Panc1 (cell line): Measurements from ENCODE around the gene PROX1. TPM values are rescaled to one million over a fixed set of nuclear protein-coding genes. Genes with fewer than 3 reads are reported as not detected.

Experiments
- ATAC-seq: fragments of 200-7000 bp; cut with Tn5 transposase; 2 replicates; pipeline ENCODE4 v1.9.1; 2020; ENCODE audit warnings: mild to moderate bottlenecking, moderate library complexity
- BruUV-seq: library from RNA; stranded (reverse); fragments of 400-500 nt; replicated peaks from 2 replicates; lab custom pipeline; 2021; lab: Mats Ljungman, UMichigan
- CTCF ChIA-PET: fragments of 300-600 bp; sonication (Branson Sonifier 250); formaldehyde crosslinking; loops from one replicate; lab custom pipeline; 2022; ENCODE audit warnings: antibody characterized with exemption; lab: Charles Lee
- POLR2A ChIA-PET: fragments of 300-600 bp; sonication (Branson Sonifier 250); formaldehyde crosslinking; loops from one replicate; lab custom pipeline; 2022; ENCODE audit warnings: antibody characterized with exemption; lab: Charles Lee
- DNase-seq: peaks from one replicate; pipeline ENCODE4 v3.0.0-alpha.2; 2010; ENCODE audit warnings: low read depth, low spot score
- H3K27ac ChIP-seq: 2 replicates; pipeline ENCODE4 v1.5.1; 2011; ENCODE audit warnings: mild to moderate bottlenecking, low read length, inconsistent platforms
- H3K27me3 ChIP-seq: fragments of 200-500 bp; sonication (Bioruptor generic); 2 replicates; pipeline ENCODE4 v1.6.0; 2014; ENCODE audit warnings: low read length, inconsistent platforms; ENCODE audit not compliant: control insufficient read depth, insufficient read depth
- H3K36me3 ChIP-seq: fragments of 200-500 bp; sonication (Bioruptor generic); 2 replicates; pipeline ENCODE4 v1.5.1; 2014; ENCODE audit warnings: inconsistent platforms, mild to moderate bottlenecking, low read length, moderate library complexity; ENCODE audit not compliant: control insufficient read depth, insufficient read depth
- H3K4me1 ChIP-seq: 2 replicates; pipeline ENCODE4 v1.5.1; 2011; ENCODE audit warnings: inconsistent platforms, mild to moderate bottlenecking, low read length, moderate library complexity; ENCODE audit not compliant: control insufficient read depth, insufficient read depth
- H3K4me3 ChIP-seq, 2 experiments: 2 replicates each; pipeline ENCODE4 v1.5.1; 2011 to 2012; ENCODE audit warnings: low read depth in 2 of 2, low read length in 2 of 2, mild to moderate bottlenecking in 2 of 2, inconsistent platforms in 1 of 2, moderate library complexity in 1 of 2
- H3K9me3 ChIP-seq: fragments of 200-500 bp; sonication (Bioruptor generic); 2 replicates; pipeline ENCODE4 v1.5.1; 2014; ENCODE audit warnings: low read depth, mild to moderate bottlenecking, inconsistent platforms, low read length, moderate library complexity; ENCODE audit not compliant: control insufficient read depth, insufficient read depth
- CTCF ChIP-seq: fragments of 450-650 bp; IDR thresholded peaks from 2 replicates; pipeline ENCODE4 v1.5.1; 2017; ENCODE audit warnings: mild to moderate bottlenecking
- POLR2AphosphoS5 ChIP-seq: IDR thresholded peaks from 2 replicates; pipeline ENCODE4 v1.6.1; 2012; ENCODE audit warnings: mild to moderate bottlenecking, low read depth, low read length, moderate library complexity
- REST ChIP-seq, 2 experiments: IDR thresholded peaks; 2 replicates each; pipeline ENCODE4 v1.6.1; 2011 to 2012; ENCODE audit warnings: low read depth in 2 of 2, control low read depth in 1 of 2, low read length in 1 of 2, mild to moderate bottlenecking in 1 of 2, moderate library complexity in 1 of 2; ENCODE audit not compliant: insufficient read depth in 1 of 2
- SIN3A ChIP-seq: IDR thresholded peaks from 2 replicates; pipeline ENCODE4 v1.6.1; 2012; ENCODE audit warnings: low read depth, mild to moderate bottlenecking, low read length, moderate library complexity, borderline replicate concordance; ENCODE audit not compliant: insufficient read depth
- TCF7L2 ChIP-seq: IDR thresholded peaks from 2 replicates; pipeline ENCODE4 v1.6.1; 2011; ENCODE audit warnings: mild to moderate bottlenecking, low read depth, low read length, inconsistent platforms
- in situ Hi-C: cut with HindIII; loops from 2 replicates; pipeline ENCODE4 v1.10.0; 2016; ENCODE audit warnings: low sequenced_read_pairs, low pct_unique_long_range_greater_than_20kb
- intact Hi-C: fragments of 100-400 bp; cut with micrococcal nuclease; formaldehyde crosslinking; loops from one replicate; pipeline ENCODE4 v1.10.0; 2022; ENCODE audit not compliant: unreplicated experiment
- total RNA-seq: library from RNA; stranded (reverse); gene quantifications from one replicate; pipeline ENCODE4 v1.2.1, GENCODE V29; 2021; ENCODE audit not compliant: unreplicated experiment

Gene PROX1
- total RNA-seq, 1 experiment from 2014 or later: 0.13 TPM

GRCh38 chr1:214076708-214077065, 88.9 kb downstream of the PROX1 start:
- Histone ChIP-seq H3K27ac (no peak overlapping the region), H3K4me3 (no peak overlapping the region), H3K27me3 (peaks cover 22% of the 10 kb centered on the region), H3K4me1 (no peaks in the 10 kb centered on the region), H3K36me3 (no peaks in the 10 kb centered on the region), H3K9me3 (no peaks in the 10 kb centered on the region)
- ATAC-seq (no peak), DNase-seq (no peak)
- BruUV-seq: no TSS peak
- TF ChIP-seq CTCF: no peak
- ChIA-PET POLR2A (no interaction called here), CTCF (no interaction called here)
- intact Hi-C loops (no loop called here), in situ Hi-C loops (no loop called here)

GRCh38 chr1:214078950-214079349, 91.2 kb downstream of the PROX1 start:
- no TSS peak for BruUV-seq
- Histone ChIP-seq H3K27ac (no peak overlapping the region), H3K27me3 (peaks cover 12% of the 10 kb centered on the region), H3K4me3 (no peak overlapping the region), H3K9me3 (no peaks in the 10 kb centered on the region), H3K4me1 (no peaks in the 10 kb centered on the region), H3K36me3 (no peaks in the 10 kb centered on the region)
- ChIA-PET POLR2A (no interaction called here), CTCF (no interaction called here)
- no peak for DNase-seq
- no peak for ATAC-seq
- TF ChIP-seq CTCF (no peak), POLR2AphosphoS5 (no peak), REST (IDR thresholded peaks at IDR 0.05; ENCODE audit: insufficient read depth in 1 of 2, low read depth in 2 of 2, low read length in 1 of 2) (no peak), TCF7L2 (no peak), SIN3A (no peak)
- in situ Hi-C loops (no loop called here), intact Hi-C loops (no loop called here)

DNA sequence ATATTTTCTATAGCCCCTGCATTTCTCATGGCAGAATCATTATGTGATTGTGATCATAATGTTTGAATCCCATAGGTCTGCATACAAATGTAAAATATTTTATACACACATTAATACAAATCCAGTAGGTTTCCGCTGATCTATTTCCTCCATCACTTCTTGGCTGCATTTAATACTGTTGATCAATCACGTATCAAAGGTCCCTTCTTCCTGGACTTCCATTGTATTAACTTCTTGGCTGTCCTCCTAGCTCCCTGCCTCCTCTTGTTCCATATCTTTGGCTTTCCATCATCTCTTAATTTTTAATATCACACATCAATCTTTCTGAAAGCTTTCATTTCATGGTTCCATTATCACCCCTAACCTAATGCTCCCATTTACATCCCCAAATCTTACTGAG, 97.6 kb downstream of the PROX1 start:
- ATAC-seq (no peak), DNase-seq (no peak)
- Histone ChIP-seq H3K4me3 (no peak overlapping the region), H3K27me3 (no peaks in the 10 kb centered on the region), H3K9me3 (no peaks in the 10 kb centered on the region), H3K27ac (no peak overlapping the region), H3K4me1 (no peaks in the 10 kb centered on the region), H3K36me3 (no peaks in the 10 kb centered on the region)
- intact Hi-C loops (no loop called here), in situ Hi-C loops (no loop called here)
- ChIA-PET CTCF (no interaction called here), POLR2A (no interaction called here)
- no TSS peak for BruUV-seq
- TF ChIP-seq TCF7L2: no peak
- no peak for TF ChIP-seq SIN3A
- TF ChIP-seq REST (IDR thresholded peaks at IDR 0.05; ENCODE audit: insufficient read depth in 1 of 2, low read depth in 2 of 2, low read length in 1 of 2): no peak
- no peak for TF ChIP-seq CTCF
- TF ChIP-seq POLR2AphosphoS5: no peak
